A549 (cell line): ENCODE measurements around the gene ZNF846. TPM values are rescaled to one million over a fixed set of nuclear protein-coding genes. Genes with fewer than 3 reads are reported as not detected.

Source experiments
- ATAC-seq, 2 experiments: fragments of 200-7000 bp in 1 of 2; fragments of >200 bp in 1 of 2; cut with Nextera tagmentation in 1 of 2; cut with Tn5 transposase in 1 of 2; 3 replicates each; pipeline versions ENCODE4 v1.8.0 to v1.9.1; 2018 to 2020; ENCODE audit warnings: mild to moderate bottlenecking in 1 of 2, moderate library complexity in 1 of 2
- CTCF ChIA-PET: fragments of 300-600 bp; sonication (Branson Sonifier 250); formaldehyde crosslinking; extraction: SDS; loops from one replicate; lab custom pipeline; 2021; ENCODE audit warnings: antibody characterized with exemption, inconsistent platforms; lab: Yijun Ruan, JAX
- POLR2A ChIA-PET: fragments of 350-600 bp; formaldehyde crosslinking; extraction: SDS; loops from one replicate; lab custom pipeline; 2021; ENCODE audit warnings: antibody characterized with exemption, inconsistent platforms; lab: Yijun Ruan, JAX
- DNase-seq, 2 experiments: peaks; one replicate each; pipeline versions ENCODE4 v3.0.0 to v3.0.0-alpha.2; 2011 to 2016; ENCODE audit warnings: low read depth in 1 of 2, low spot score in 1 of 2
- FAIRE-seq: peaks from 2 replicates; lab custom pipeline; 2011; peaks lifted over from hg19 to GRCh38; lab: Jason Lieb, UNC
- H3K27ac ChIP-seq, 2 experiments: fragments of >200 bp; sonication (Bioruptor Twin); formaldehyde crosslinking; 3 replicates each; pipeline ENCODE4 v1.5.1; 2016 to 2017
- H3K4me1 ChIP-seq: fragments of >200 bp; sonication (Bioruptor Twin); formaldehyde crosslinking; 3 replicates; pipeline ENCODE4 v1.6.1; 2016
- H3K4me2 ChIP-seq: fragments of >200 bp; sonication (Bioruptor Twin); formaldehyde crosslinking; 3 replicates; pipeline ENCODE4 v1.6.1; 2016
- H3K4me3 ChIP-seq: fragments of >200 bp; sonication (Bioruptor Twin); formaldehyde crosslinking; 3 replicates; pipeline ENCODE4 v1.5.1; 2016
- H3K9me3 ChIP-seq: fragments of >200 bp; sonication (Bioruptor Twin); formaldehyde crosslinking; 3 replicates; pipeline ENCODE4 v1.6.1; 2016
- CEBPB ChIP-seq, 2 experiments: fragments of >200 bp in 1 of 2; sonication (Bioruptor Twin) in 1 of 2; formaldehyde crosslinking in 1 of 2; IDR thresholded peaks; 2 replicates each; pipeline ENCODE4 v1.6.1; 2012 to 2016
- CHD2 ChIP-seq: fragments of 150-350 bp; IDR thresholded peaks from 2 replicates; pipeline ENCODE4 v1.6.1; 2014; ENCODE audit warnings: low read length; ENCODE audit not compliant: partially characterized antibody
- CHD4 ChIP-seq: fragments of 200-600 bp; sonication (generic); IDR thresholded peaks from 2 replicates; pipeline ENCODE4 v1.6.1; 2016; ENCODE audit warnings: antibody characterized with exemption, mild to moderate bottlenecking, borderline replicate concordance
- EP300 ChIP-seq, 2 experiments: fragments of >200 bp; sonication (Bioruptor Twin); formaldehyde crosslinking; IDR thresholded peaks; 2 replicates in 1 of 2; 3 replicates in 1 of 2; pipeline ENCODE4 v1.6.1; 2016 to 2017
- FOSL2 ChIP-seq, 2 experiments: fragments of 450-650 bp in 1 of 2; fragments of >200 bp in 1 of 2; sonication (Bioruptor Twin) in 1 of 2; formaldehyde crosslinking; IDR thresholded peaks; 2 replicates each; pipeline versions ENCODE4 v1.5.0 to v1.6.1; 2016 to 2020; ENCODE audit warnings: mild to moderate bottlenecking in 1 of 2, moderate library complexity in 1 of 2
- KDM5A ChIP-seq: fragments of 200-600 bp; sonication (generic); IDR thresholded peaks from 2 replicates; pipeline ENCODE4 v1.6.1; 2016; ENCODE audit warnings: antibody characterized with exemption, mild to moderate bottlenecking
- MAZ ChIP-seq: fragments of 150-350 bp; IDR thresholded peaks from 2 replicates; pipeline ENCODE4 v1.6.1; 2014; ENCODE audit warnings: antibody characterized with exemption, low read depth, low read length, borderline replicate concordance
- NFE2L2 ChIP-seq: fragments of 150-350 bp; conservative IDR thresholded peaks from 2 replicates; pipeline ENCODE4 v1.6.1; 2014; ENCODE audit warnings: low read length
- RNF2 ChIP-seq: fragments of 200-600 bp; sonication (generic); IDR thresholded peaks from 2 replicates; pipeline ENCODE4 v1.6.1; 2016; ENCODE audit warnings: low read depth, mild to moderate bottlenecking, antibody characterized with exemption, moderate library complexity, borderline replicate concordance
- TFCP2L1 ChIP-seq: fragments of 250-450 bp; sonication (Bioruptor Pico); IDR thresholded peaks from 2 replicates; pipeline ENCODE4 v1.5.0; 2021; ENCODE audit warnings: mild to moderate bottlenecking
- WGBS: methylation state at CpG from one replicate; pipeline ENCODE4 v1.1.6; 2017; ENCODE audit errors: missing lambda C conversion rate; 5-methylcytosine and 5-hydroxymethylcytosine counted together
- polyA plus RNA-seq, 4 experiments: library from polyadenylated mRNA; depleted of rRNA in 3 of 4; stranded (reverse); fragments of >200 nt; fragmentation: RNase III in 1 of 4; extraction: RNeasy Plus Mini Kit Qiagen cat#74134 plus additional on column Dnase treatment in 1 of 4; gene quantifications; 2 replicates in 3 of 4; 3 replicates in 1 of 4; pipeline ENCODE4 v1.2.3, GENCODE V29; 2011 to 2017
- TF ChIP-seq, protein P1 (sequence below): fragments of 150-350 bp; IDR thresholded peaks from 2 replicates; pipeline ENCODE4 v1.6.1; 2014; ENCODE audit warnings: low read depth, mild to moderate bottlenecking, low read length
- TF ChIP-seq, protein P2 (sequence below): fragments of 450-650 bp; IDR thresholded peaks from 2 replicates; pipeline ENCODE4 v1.6.1; 2014; ENCODE audit warnings: antibody characterized with exemption
- TF ChIP-seq, protein P3 (sequence below): fragments of >200 bp; sonication (Bioruptor Twin); formaldehyde crosslinking; IDR thresholded peaks from 2 replicates; pipeline ENCODE4 v1.6.1; 2016

Gene ZNF846
- polyA plus RNA-seq, 2 of the 4 experiments (the other 2 are of a cell fraction) = 2.1 to 4.5 TPM

DNA sequence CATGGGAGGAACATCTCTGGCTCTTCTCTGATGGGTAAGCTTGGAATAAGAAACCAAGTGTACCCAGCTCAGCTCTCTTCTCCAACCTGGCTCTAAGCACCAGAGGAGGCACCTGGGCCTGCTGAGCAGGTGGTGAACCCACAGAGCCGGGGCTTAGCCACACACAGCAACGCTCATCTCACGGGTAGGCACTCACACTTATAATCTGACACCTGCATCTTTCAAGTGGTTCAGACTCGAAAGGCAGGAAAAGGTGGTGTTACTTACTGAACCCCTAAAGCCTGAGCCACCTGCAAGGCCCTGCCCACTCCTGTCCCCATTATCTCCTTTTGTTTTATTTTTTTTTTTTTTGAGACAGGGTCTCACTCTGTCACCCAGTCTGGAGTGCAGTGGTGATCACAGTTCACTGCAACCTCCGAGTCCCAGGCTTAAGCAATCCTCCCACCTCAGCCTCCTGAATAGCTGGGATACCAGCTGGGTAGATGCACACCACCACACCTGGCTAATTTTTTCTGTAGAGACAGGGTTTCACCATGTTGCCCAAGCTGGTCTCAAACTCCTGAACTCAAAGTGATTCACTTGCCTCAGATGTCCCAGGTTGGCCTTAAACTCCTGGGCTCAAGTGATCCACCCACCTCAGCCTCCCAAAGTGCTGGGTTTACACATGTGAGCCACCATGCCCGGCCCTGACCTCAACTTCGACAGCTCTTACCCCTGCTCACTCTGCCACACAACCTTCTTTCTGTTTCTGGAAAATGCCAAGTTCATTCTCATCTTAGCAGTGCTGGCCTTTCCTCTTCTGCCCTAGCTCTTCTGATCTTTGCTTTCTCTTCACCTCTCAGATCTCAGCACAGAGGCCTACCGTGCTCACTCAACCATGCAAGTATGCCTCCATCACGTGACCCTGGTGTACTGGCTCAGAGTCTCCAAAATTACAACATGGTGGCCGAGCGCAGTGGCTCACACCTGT is 40.6 kb upstream of the ZNF846 start (continued):
- TF ChIP-seq, protein P1, sequence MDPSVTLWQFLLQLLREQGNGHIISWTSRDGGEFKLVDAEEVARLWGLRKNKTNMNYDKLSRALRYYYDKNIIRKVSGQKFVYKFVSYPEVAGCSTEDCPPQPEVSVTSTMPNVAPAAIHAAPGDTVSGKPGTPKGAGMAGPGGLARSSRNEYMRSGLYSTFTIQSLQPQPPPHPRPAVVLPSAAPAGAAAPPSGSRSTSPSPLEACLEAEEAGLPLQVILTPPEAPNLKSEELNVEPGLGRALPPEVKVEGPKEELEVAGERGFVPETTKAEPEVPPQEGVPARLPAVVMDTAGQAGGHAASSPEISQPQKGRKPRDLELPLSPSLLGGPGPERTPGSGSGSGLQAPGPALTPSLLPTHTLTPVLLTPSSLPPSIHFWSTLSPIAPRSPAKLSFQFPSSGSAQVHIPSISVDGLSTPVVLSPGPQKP = no peak

DNA sequence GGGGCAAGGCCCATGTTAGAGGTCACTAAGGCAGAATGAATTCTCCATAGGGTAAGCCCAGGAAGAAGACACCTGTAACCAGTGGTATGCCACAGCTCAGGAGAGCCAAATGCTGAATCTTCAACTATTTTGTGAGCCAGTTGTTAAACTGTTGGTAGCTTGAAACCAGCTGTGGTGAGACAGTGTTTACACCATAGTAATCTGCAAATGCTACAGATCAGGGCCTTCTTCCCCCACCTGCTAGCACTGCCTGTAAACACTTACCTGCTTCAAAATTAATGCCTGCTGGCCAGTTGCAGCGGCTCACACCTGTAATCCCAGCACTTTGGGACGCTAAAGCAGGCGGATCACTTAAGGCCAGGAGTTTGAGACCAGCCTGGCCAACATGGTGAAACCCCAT is 38.3 kb upstream of the ZNF846 start:
- DNase-seq = no peak
- Histone ChIP-seq H3K4me1 (no peaks in the 10 kb centered on the region), H3K4me3 (no peak overlapping the region), H3K4me2 (no peak overlapping the region), H3K9me3 (no peaks in the 10 kb centered on the region), H3K27ac (no peak overlapping the region)
- TF ChIP-seq, protein P2, sequence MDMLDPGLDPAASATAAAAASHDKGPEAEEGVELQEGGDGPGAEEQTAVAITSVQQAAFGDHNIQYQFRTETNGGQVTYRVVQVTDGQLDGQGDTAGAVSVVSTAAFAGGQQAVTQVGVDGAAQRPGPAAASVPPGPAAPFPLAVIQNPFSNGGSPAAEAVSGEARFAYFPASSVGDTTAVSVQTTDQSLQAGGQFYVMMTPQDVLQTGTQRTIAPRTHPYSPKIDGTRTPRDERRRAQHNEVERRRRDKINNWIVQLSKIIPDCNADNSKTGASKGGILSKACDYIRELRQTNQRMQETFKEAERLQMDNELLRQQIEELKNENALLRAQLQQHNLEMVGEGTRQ = no peak
- TF ChIP-seq FOSL2 (IDR thresholded peaks at IDR 0.05) (no peak), FOSL2 (CRISPR knock-in tag; IDR thresholded peaks at IDR 0.05) (no peak), TFCP2L1 (CRISPR knock-in tag) (no peak), CHD4 (no peak), EP300 (IDR thresholded peaks at IDR 0.05) (no peak), RNF2 (no peak)
- TF ChIP-seq, protein P1 = no peak
- no peak for ATAC-seq
- CTCF ChIA-PET = interaction anchor here (0.6 to 0.7 kb wide), 2 partner anchors 21 to 1194 kb away, joined by 3 read pairs; partner anchors contain the start of gene UBL5
- no peak for FAIRE-seq
- WGBS = 96% methylated on average over 3 of the region's 3 CpGs
- POLR2A ChIA-PET = no interaction called here

DNA sequence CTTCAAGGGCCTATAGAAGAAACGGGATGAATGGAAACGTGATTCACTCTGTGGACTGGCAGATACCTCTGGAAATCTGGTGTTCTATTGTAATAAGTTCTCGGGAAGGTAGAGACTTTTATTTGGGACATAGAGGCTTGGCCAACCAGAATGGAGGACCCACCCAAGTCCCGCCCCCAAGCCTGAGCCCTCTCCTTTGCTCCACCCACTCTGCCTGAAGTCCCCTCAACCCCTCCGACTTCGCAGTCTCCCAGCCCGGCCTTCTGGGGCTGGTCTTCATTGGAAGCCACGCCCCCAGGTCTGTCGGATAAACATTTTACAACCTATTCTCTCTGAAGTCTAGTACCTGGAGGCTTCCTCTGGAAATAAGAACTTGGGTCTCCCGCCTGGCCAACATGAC is 33.4 kb upstream of the ZNF846 start:
- TF ChIP-seq, protein P3, sequence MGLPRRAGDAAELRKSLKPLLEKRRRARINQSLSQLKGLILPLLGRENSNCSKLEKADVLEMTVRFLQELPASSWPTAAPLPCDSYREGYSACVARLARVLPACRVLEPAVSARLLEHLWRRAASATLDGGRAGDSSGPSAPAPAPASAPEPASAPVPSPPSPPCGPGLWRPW = no peak
- TF ChIP-seq CEBPB (IDR thresholded peaks at IDR 0.05) = no peak
- no peak for TF ChIP-seq KDM5A
- TF ChIP-seq NFE2L2 = no peak
- Histone ChIP-seq H3K27ac (no peak overlapping the region), H3K4me3 (no peak overlapping the region), H3K4me2 (no peak overlapping the region), H3K4me1 (no peaks in the 10 kb centered on the region), H3K9me3 (no peaks in the 10 kb centered on the region)
- ATAC-seq (no peak), DNase-seq (no peak), FAIRE-seq (no peak)
- ChIA-PET POLR2A (no interaction called here), CTCF (no interaction called here)
- 83% methylated on average over 10 of the region's 10 CpGs for WGBS

DNA sequence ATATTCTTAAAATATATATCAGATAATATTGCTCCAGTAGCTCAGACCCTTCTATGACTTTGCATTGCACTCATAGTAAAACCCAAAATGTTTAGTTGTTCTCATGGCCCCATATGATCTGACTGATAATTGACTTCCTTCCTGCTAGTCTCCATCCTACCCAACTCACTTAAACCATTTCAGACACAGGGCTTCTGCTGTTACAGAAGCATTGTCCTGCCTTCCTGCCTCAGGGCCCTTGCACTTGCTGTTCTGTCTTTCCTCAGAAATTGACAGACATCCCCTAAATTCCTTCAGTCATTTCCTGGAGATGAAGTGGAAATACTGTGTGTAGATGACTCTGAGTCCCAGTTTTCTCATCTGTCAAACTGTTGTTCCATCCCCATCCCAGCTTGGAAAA is 30.6 kb upstream of the ZNF846 start:
- DNase-seq (no peak), FAIRE-seq (no peak), ATAC-seq (no peak)
- Histone ChIP-seq H3K9me3 (no peaks in the 10 kb centered on the region), H3K4me3 (no peak overlapping the region), H3K27ac (no peak overlapping the region), H3K4me2 (no peak overlapping the region), H3K4me1 (no peaks in the 10 kb centered on the region)
- ChIA-PET POLR2A (interaction anchor here (0.6 kb wide), 1 partner anchor 90 kb away, joined by 6 read pairs; no protein-coding TSS in a partner anchor), CTCF (interaction anchor here (0.6 to 1.3 kb wide), 2 partner anchors 173 to 1105 kb away, joined by 3 read pairs; no protein-coding TSS in a partner anchor)
- TF ChIP-seq, protein P3 = no peak
- TF ChIP-seq CHD2 (no peak), TFCP2L1 (CRISPR knock-in tag) (no peak), MAZ (no peak)
